GM19023 (cell line): ENCODE measurements around the gene BPIFB1.

ENCODE experiments used
- ATAC-seq: cut with Tn5 transposase; IDR thresholded peaks from one replicate; pipeline ENCODE4 v1.9.1; 2021; ENCODE audit warnings: mild to moderate bottlenecking, moderate library complexity; ENCODE audit not compliant: unreplicated experiment

BPIFB1 gene, protein sequence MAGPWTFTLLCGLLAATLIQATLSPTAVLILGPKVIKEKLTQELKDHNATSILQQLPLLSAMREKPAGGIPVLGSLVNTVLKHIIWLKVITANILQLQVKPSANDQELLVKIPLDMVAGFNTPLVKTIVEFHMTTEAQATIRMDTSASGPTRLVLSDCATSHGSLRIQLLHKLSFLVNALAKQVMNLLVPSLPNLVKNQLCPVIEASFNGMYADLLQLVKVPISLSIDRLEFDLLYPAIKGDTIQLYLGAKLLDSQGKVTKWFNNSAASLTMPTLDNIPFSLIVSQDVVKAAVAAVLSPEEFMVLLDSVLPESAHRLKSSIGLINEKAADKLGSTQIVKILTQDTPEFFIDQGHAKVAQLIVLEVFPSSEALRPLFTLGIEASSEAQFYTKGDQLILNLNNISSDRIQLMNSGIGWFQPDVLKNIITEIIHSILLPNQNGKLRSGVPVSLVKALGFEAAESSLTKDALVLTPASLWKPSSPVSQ

GRCh38 chr20:33282991-33283555 is at the start of gene BPIFB1:
Gene BPIFB1 (plus strand): TSS chr20:33283214. CDS start chr20:33286074, 2,860 bp downstream.
- no peak for ATAC-seq

GRCh38 chr20:33234050-33234449 is 49.0 kb upstream of the BPIFB1 start:
- no peak for ATAC-seq

- no peak for ATAC-seq
These were observed 47.3 kb upstream of the BPIFB1 start, which contains the start of gene BPIFA1 for GRCh38 chr20:33235696-33236095. Gene BPIFA1 (plus strand): TSS chr20:33235996. CDS start chr20:33237712, 1,716 bp downstream.

DNA sequence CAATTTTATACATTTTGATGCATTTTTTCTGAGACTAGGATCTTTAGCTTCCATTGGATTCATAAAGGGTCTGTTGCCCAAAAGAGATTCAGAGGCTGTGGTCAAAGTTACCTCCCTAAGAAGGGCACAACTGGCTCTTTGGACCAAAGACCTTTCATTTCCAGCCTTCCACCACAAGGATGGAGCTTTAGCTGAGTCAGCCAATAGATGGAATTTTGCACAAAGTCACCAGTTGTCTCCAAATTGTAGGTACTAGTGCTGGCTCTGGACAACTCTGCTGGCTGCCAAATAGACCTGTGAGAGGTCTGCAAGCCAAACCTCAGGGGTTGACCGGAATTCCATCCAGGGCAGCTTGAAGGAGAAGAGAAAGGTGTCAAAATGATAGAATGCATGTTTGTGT is 46.7 kb upstream of the BPIFB1 start:
- ATAC-seq: no peak

GRCh38 chr20:33237989-33238388 is 45.0 kb upstream of the BPIFB1 start:
- ATAC-seq: no peak

DNA sequence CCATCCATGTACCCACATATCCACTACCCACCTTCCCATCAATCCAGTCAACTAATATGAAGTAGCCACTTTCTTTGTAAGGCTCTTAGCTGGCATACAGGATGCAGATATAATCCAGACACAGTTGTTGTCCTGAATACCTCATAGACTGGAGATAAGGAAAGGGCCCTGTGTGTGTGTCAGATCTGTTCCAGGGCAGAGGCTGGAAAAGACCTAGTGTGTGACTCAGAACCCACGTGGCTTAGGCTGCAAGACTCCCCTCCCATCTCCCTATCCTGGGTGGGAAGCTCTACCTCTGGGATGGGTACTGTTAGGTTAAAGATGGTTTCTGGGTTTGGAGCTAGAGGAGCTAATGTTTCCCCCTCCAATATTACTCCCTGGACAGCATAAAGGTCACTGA is 43.6 kb upstream of the BPIFB1 start:
- ATAC-seq: no peak

DNA sequence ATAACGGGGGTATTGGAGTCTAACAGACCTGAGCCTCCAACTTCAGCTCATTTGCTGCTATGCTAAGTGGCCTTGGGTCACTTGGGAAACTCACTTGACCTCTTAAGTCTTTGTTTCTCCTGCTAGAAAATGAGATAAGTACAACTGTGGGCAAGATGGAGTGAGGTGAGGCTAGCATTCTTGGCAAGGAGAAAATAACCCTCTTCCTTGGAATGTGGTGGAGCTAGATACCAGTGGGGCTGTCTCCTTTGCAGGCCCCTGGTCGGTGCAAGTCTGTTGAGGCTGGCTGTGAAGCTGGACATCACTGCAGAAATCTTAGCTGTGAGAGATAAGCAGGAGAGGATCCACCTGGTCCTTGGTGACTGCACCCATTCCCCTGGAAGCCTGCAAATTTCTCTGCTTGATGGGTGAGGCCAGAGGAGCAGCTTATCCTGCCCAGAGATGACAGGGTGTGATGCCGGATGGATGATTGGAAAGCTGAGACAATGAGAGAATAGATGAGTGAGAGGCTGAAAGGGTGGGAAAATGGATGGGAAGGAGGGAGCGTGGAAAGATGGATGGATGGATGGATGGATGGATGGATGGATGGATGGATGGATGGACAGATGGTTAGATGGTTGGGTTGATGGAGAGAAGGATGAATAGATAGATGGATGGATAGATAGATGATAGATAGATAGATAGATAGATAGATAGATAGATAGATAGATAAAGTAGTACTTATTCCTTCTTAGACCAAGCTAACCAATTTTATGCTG is 42.9 kb upstream of the BPIFB1 start:
- no peak for ATAC-seq

DNA sequence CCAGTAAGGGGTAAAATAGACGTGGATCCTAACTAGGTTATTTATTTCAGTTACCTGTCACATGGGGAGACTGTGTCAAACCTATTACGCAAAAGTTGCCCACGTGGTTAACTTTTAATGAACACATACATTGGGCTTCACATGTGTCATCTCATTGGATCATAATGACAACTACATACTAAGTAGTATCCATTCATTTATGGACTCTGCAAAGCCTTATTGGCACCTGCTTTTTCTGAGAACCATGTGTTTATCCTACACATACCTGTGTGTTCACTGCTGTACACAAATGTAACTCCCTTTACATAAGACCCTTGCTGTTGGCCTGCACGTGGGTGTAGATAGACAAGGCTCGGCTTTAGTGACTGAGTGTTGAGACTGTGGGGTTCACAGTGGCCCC is 42.1 kb upstream of the BPIFB1 start:
- no peak for ATAC-seq

GRCh38 chr20:33242319-33243100 is 40.5 kb upstream of the BPIFB1 start:
- no peak for ATAC-seq

GRCh38 chr20:33246077-33246476 is 36.9 kb upstream of the BPIFB1 start:
- ATAC-seq: no peak

DNA sequence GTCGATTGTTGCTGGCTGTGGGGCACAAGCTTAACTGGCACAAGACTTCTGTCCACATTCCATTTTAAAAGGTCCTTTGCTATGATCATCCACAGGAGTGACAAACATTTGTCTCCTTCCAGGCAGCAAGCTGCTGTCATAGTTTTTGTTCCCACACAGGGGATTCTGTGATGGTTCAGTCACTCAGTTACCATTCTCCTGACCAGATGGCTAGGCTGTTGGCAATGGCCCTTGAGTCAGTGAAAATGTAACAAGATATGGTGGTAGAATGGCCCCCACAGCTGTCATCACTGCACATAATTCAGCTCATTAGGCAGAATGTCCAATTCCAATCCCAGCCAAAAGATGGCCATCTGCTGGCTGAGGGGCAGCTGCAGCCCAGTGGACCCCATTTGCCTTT is 33.6 kb upstream of the BPIFB1 start:
- no peak for ATAC-seq

DNA sequence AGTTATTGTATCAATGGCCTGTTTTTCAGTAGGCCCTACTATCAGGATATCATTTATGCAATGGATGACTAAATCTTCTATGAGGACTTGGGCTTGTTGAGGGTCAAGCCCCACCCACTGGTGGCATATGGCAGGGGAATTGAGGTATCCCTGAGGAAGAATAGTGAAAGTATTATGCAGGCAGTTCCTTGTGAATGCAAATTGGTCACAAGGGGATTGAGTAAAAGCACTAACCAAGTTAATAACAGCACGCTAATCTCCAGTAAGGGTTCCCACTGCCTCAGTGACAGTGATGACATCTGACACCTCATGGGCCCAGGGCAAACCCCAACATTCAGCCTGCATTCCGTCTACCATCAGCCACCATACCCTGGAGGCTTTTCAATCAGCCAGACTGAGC is 32.3 kb upstream of the BPIFB1 start:
- no peak for ATAC-seq

GRCh38 chr20:33251496-33251895 is 31.5 kb upstream of the BPIFB1 start:
- ATAC-seq: no peak

- ATAC-seq: no peak
These were observed 30.6 kb upstream of the BPIFB1 start for GRCh38 chr20:33252460-33252859.

- no peak for ATAC-seq
These were observed 28.0 kb upstream of the BPIFB1 start for GRCh38 chr20:33255005-33255404.

DNA sequence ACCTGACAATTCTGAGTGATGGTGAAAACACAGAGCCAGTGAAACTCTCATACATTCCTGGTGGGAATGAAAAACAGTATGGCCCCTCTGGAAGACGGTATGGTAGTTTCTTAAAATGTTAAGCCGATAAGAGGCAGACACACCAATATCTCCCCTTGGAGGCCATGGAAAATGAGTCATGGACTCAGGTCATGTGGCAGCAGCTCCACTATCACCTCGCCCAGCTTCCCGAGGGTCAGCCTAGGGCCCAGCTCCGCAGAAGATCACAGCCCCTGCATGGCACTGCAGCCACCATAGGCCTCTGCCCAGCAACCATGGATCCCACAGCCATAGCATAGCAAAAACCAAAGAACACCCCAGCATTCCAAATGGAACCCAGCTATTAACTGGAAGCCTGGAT is 25.8 kb upstream of the BPIFB1 start:
- no peak for ATAC-seq

DNA sequence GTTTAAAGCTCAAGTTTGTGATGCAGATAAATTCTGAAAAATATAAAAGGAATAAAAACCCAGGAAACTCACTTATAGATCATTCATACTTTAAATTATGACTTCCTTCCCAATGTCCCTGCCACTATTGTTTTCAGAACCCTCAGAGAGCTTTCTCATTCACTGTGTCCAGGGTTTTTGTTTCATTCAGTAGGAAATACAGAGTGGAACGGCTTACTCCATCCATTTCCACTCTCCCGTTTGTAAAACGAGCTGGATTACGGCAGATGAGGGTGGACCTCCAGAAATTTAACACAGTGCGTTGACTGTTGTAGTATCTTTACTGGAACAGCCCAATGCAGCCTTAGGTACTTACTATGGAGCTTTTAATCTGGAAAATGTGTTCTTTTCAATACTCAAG is 23.6 kb upstream of the BPIFB1 start:
- no peak for ATAC-seq

- ATAC-seq: no peak
These were observed 21.5 kb upstream of the BPIFB1 start for GRCh38 chr20:33261465-33261864.

- no peak for ATAC-seq
These were observed 20.4 kb upstream of the BPIFB1 start for GRCh38 chr20:33262658-33263065.

- no peak for ATAC-seq
These were observed 19.2 kb upstream of the BPIFB1 start for GRCh38 chr20:33263784-33264183.

GRCh38 chr20:33267701-33268100 is 15.3 kb upstream of the BPIFB1 start:
- no peak for ATAC-seq
